Measurements from ENCODE around the gene TNFRSF18.

The TNFRSF18 gene

GRCh38 chr1:1226566-1227362 is 20.4 kb upstream of the TNFRSF18 start:
- DNase-seq, result no peak

- no peak for DNase-seq
Observed at GRCh38 chr1:1225913-1226312, 19.5 kb upstream of the TNFRSF18 start.

DNA sequence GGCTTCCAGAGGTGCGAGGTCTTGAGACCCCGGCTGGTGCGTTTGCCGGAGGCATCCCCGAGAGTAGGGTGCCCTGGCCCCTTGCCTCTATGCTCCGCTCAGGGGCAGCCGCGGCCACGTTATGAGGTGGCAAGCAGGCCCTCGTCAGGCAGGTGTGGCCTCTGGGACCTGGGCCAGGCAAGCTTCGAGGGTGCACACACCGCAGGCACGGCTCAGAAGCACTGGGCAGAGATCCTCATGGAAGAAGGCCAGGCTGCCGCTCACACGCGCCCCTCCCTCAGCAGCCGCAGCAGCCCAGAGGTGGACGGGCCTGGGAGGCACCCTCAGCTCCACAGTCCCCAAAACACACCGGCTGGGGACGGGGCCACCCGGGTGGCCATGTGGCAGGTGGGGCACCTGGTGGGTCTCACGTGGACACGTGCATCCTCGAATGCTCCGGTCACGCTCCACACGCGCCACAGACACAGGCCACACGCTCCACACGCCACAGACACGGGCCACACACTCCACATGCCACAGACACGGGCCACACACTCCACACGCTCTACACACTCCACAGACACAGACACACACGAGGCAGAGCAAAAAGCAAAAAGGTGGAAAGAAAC is 18.9 kb upstream of the TNFRSF18 start:
- no peak for DNase-seq

DNA sequence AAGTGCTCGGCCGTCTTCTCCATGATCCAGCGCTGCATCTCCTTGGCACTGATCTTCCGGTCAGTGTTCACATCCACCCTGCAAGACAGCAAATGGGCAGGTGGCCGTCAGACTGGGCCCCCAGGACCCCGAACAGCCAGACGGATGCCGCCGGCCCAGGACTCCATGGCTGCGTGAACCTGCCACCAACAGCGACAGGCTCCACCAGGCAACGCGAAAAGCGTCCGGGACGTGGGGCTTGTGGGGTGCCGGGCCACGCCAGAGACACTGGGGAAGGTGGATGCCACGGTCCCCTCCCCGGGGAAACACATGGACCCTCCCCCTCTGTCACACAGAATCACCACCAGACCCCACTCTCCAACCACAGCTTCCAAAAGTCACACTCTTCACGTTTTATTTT is 17.5 kb upstream of the TNFRSF18 start:
- DNase-seq, result no peak

DNA sequence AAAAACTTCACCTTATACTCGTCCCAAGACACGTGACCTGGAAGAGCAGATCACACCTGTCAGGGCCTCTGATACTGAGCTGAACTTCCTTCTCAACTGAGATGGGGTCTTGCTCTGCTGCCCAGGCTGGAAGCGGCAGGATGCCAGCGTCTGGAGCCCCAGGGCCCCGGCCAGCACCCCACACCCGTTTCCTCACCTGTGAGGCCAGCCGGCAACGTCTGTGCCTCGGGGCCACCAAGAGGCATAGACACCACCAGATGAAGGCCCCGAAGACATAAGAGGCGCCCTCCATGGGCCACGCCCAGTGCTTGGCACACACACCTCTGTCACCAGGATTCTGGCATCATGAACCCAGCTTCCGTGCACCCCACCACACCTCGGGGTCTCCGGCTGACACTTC is 16.9 kb upstream of the TNFRSF18 start:
- DNase-seq, result no peak

- DNase-seq, result no peak
Observed at GRCh38 chr1:1222575-1223225, 16.3 kb upstream of the TNFRSF18 start.

GRCh38 chr1:1221887-1222574 is 15.6 kb upstream of the TNFRSF18 start:
- DNase-seq, result no peak

DNA sequence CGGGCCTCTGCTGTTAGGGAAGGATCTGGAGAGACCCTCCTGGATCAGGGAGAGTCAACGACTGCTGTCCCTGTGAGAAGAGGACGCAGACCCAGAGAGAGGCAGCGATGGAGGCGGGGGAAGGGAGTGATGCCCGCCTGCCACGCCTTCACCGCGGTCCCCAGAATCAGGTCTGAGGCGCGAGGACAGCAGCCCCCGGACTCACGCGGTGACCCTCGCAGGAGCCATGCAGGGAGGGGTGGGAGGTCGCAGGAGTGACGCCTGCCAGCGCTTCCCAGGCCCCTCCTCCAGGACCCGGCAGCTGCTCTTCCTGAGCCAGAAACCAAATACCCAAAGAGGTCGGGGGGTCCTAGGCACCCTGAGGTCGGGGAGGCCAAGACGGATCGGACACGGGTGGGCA is 13.8 kb upstream of the TNFRSF18 start:
- DNase-seq, result no peak

GRCh38 chr1:1219341-1219740 is 12.9 kb upstream of the TNFRSF18 start:
- no peak for DNase-seq

DNA sequence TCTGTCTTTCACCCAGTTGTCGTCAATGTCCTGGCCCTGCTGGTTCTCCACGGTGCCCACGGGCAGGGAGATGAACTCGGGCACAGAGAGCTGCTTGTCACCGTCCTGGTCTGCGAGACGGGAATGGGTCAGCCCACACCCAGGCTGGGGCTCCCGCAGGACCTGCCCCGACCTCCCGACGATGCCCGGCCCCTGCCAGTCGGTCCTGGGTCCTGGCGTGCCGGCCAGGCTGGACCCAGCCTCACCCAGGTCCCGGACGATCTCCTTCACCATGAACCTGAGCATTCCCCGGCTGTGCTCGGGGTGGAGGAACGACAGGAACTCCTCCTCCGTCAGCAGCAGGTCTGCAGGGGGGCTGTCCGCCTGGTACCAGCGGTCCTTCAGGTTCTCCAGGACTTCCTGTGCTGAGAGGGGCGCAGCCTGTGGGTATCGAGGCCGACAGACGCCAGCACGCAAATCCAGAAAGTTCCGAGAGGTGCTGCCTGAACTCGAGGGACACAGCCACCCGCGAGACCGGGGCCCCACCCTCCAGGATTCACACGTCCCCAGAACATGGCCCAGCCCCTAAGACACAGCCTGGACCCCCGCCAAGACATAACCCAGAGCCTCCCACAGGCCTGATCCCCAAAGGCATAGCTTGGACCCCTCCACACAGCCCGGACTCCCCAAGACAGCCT is 12.3 kb upstream of the TNFRSF18 start:
- DNase-seq, result no peak

DNA sequence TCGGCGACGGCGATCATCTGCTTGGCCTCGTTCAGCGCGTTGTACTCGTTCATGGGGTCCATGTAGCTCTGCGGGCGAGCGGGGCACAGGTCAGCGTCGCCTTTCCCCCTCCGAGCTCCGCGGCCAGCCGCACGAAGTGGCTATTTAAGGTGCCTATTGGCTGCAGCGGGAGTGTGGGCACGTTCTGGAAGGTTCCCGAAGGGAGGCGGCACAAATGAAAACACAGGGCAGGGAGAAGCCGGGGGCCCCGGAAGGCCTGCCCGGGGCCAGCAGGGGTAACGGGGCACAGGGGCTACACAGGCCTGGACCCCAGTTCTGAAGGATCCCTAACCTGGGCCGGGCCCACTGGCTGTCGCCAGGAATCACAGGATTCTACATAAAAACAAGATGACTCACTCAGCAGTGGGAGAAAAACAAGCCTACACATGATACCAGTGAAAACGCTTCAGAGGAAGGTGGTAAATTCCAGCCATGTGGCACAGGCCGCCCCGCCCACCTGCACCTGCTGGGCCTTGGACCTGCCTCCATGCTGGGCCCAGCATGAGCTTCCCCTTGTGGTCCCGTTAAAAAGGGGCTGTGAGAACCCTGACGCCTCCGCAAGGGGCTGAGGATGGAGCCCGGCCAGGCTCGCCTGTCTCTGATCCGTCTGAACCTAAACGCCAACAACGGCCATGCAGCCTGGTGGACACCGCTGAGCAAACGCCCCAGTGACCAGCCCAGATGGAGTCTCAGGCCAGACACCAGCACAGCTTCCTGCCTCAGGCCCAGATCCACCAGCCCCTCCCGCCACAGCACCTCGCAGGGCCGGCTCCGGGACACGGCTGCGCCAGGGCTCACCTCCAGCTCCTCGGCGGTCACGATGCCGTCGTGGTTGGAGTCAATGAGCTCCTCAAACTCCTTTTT is 11.5 kb upstream of the TNFRSF18 start:
- no peak for DNase-seq

GRCh38 chr1:1216770-1217620 is 10.6 kb upstream of the TNFRSF18 start:
- DNase-seq, result no peak

DNA sequence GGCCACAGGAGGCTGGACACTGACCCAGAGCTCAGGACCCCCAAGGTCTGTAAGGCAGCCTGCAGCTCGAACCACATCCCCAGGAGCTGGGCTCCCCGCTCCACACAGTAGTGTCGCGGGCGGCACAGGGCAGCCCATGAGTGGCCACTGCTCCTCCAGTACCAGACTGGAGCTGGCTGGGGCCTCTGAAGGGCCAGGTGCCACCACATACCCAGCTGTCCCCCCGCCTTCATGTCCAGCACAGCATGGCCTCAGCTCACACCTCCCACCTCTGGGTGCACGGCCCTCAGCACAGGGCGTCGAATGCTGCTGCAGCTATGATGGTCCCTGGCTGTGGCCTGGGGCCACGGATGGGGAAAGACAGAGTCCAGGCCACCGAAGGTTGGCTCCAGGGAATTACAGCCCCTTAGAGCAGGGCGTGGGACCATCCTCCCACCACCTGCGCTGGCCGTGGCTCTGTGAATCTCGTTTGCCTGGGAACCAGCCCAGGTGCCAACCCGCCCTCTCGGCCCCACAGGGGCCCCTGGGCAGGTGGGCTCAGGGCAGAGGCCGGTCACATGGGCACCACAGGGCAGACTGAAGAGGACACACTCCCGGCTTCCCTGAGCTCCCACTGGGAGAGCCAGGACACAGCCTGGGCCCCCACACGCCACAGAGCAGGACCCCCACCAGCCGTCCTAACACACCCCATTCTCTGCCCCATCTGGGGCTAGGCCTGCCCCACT is 9.7 kb upstream of the TNFRSF18 start:
- DNase-seq, result no peak

DNA sequence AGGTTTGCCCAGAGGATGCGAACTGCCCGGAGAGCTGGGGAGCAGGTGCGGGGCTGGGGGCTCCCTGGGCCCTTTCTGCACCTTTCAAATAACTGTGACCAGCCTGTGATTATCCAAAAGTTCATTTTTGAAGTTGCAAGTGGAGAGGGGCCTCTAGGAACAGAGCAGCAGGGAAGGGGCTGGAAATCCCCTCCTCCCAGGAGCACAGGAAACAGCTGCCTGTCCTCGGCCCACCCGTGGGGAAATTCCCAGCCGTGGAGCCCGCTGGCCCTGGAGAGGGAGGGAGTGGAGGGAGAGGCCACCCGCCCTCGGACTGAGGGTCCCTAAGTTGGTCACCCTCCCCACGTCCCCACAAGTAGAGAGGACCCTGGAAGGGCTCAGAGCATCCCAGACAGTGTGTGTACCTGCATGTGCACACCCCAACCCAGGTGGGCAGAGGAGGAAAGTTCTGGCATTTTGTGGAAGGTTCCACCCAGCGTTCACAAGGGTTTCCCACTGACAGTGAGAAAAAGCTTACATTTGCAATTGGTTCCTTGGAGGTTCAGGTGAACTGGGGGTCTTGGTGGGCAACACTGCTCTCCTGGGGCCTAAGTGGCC is 8.8 kb upstream of the TNFRSF18 start:
- DNase-seq, result no peak

DNA sequence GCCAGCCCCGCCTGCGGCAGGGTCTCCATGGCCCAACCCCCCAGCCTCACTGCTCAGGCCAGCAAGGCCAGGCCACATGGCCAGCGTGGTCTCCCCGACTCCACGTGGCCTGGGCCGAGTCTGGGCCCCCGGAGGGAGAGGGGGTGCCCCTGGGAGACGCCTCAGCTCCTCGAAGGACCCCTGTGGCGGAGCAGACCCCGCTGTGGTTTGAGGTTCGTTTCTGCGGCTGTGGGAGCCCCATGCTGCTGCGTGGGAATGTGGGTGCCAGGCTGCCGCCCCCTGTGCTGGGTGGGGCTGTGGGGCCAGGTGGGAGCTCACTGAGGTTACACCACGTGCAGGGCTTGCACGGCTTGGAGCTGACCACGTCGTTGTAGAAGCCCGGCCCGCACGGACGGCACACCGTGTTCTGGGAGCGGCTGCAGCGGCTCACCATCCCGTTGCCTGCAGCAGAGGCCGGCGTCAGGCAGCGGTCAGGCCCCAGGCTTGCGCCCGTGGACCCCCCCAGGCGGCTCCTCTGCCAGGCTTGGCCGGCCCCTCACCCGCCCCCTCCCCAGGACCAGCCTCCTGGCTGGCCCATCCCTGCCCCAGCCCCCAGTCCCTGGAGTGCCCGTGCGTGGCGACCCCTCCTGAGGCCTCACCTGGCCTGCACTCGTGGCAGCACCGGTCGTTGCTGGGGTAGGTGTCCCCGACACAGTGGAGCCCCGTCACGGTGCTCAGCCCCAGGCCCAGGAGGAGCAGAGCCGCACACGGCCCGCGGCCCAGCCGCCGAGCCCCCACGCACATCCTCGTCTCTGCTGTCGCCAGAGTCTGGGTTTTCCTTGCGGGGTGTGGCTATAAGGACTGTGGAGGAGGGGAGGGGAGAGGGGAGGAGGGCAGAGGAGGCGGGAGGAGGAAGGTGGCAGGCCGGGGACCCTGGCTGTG is 7.2 kb upstream of the TNFRSF18 start, which contains the start of gene TNFRSF4:
TSS of gene TNFRSF4 (minus strand) at position 809 of the 921 bp plus-strand sequence. CDS start at position 783, 26 bp downstream.
- DNase-seq, result no peak

- peak; percentile 56 for DNase-seq
Observed at GRCh38 chr1:1212780-1213344, 6.5 kb upstream of the TNFRSF18 start.

DNA sequence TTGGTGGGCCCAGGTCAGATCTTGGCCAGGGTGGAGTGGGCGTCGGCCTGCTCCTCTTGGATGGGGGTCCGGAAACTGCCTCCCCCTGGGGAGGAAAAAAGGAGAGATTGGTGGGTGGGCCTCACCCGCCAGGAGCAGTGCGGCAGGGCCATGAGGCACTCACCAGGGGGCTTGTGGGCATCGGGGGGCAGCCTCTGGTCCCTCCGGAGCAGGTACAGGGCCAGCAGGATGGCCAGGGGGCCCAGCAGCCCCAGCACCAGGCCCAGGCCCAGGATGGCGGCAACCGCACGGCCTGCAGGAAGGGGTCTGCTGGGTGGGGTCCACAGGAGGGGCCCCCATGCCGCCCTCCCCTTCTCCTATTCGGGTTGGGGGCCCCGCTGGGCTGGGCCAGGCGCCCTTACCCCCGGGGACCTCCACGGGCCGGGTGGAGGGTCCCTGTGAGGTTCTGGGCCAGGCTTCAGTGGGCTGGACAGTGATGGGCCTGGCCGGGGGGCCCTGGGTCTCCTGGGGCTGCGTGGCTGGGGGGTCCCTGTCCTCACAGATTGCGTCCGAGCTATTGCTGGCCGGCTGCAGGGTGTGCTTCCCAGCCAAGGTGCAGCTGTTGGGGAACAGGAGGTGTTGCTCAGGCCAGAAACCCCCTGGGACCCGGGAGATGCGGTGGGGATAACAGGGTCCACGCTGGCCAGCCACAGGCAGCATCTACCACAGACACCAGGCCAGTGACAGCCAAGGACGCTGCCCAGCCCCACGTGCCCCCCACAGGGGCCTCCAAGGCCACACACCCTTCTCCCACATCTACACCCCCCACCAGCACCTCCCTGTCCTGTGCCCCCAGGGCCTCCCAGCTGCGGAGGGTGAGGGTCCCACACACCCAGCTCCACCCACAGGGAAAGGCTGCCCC is 5.4 kb upstream of the TNFRSF18 start:
- DNase-seq, result no peak
